KMS-11 (cell line): ENCODE data around the gene GPR156.

Experiments used
- H2AFZ ChIP-seq: fragments of 200-600 bp; sonication (generic); 2 replicates; pipeline ENCODE4 v1.6.1; 2016; ENCODE audit warnings: antibody characterized with exemption, mixed run types, low read depth
- H3K27ac ChIP-seq: fragments of 200-600 bp; sonication (generic); 2 replicates; pipeline ENCODE4 v1.6.1; 2016; ENCODE audit warnings: mild to moderate bottlenecking, mixed run types
- H3K27me3 ChIP-seq: fragments of 200-600 bp; sonication (generic); 2 replicates; pipeline ENCODE4 v1.6.1; 2017; ENCODE audit warnings: mild to moderate bottlenecking, low read depth, mixed run types, moderate library complexity; ENCODE audit not compliant: insufficient read depth
- H3K36me3 ChIP-seq: fragments of 200-600 bp; sonication (generic); 2 replicates; pipeline ENCODE4 v1.6.1; 2017; ENCODE audit warnings: mild to moderate bottlenecking, mixed run types; ENCODE audit not compliant: insufficient read depth
- H3K4me1 ChIP-seq: fragments of 200-600 bp; sonication (generic); 2 replicates; pipeline ENCODE4 v1.6.1; 2016; ENCODE audit warnings: mild to moderate bottlenecking, low read depth, mixed run types; ENCODE audit not compliant: poor library complexity, severe bottlenecking
- H3K4me2 ChIP-seq: fragments of 200-600 bp; sonication (generic); 2 replicates; pipeline ENCODE4 v1.7.0; 2016; ENCODE audit warnings: mild to moderate bottlenecking, mixed run types
- H3K4me3 ChIP-seq: fragments of 200-600 bp; sonication (generic); IDR thresholded peaks from 2 replicates; pipeline ENCODE4 v1.6.1; 2017; ENCODE audit warnings: low read depth, low read length, mixed read lengths; ENCODE audit not compliant: insufficient read depth
- H3K79me2 ChIP-seq: fragments of 200-600 bp; sonication (generic); 2 replicates; pipeline ENCODE4 v1.6.1; 2016; ENCODE audit warnings: low read depth, mixed run types; ENCODE audit not compliant: insufficient read depth
- H3K9ac ChIP-seq: fragments of 200-600 bp; sonication (generic); 2 replicates; pipeline ENCODE4 v1.6.1; 2016; ENCODE audit warnings: mild to moderate bottlenecking, mixed run types
- H4K20me1 ChIP-seq: fragments of 200-600 bp; sonication (generic); 2 replicates; pipeline ENCODE4 v1.6.1; 2016; ENCODE audit warnings: mild to moderate bottlenecking, mixed run types; ENCODE audit not compliant: insufficient read depth
- CTCF ChIP-seq: fragments of 200-600 bp; sonication (generic); conservative IDR thresholded peaks from 2 replicates; pipeline ENCODE4 v1.6.1; 2017; ENCODE audit warnings: low read depth, mild to moderate bottlenecking, antibody characterized with exemption, low read length, moderate library complexity, mixed read lengths

GPR156 gene

DNA sequence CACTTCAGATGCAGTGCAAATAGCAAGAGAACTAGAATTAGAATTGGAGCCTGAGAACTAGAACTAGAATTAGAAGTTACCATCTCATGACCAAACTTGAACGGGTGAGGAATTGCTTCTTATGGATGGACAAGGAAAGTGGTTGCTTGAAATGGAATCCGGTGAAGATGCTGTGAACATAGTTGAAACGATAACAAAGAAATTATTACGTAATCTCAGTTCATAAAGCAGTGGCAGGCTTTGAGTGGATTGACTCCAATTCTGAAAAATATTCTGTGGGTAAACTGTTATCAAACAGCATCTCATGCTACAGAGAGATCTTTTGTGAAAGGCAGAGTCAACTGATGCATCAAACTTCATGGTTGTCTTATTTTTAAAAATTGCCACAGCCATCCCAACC lies 142.8 kb downstream of the GPR156 start:
- no peak for TF ChIP-seq CTCF
- no peak overlapping the region for H3K4me2 ChIP-seq

DNA sequence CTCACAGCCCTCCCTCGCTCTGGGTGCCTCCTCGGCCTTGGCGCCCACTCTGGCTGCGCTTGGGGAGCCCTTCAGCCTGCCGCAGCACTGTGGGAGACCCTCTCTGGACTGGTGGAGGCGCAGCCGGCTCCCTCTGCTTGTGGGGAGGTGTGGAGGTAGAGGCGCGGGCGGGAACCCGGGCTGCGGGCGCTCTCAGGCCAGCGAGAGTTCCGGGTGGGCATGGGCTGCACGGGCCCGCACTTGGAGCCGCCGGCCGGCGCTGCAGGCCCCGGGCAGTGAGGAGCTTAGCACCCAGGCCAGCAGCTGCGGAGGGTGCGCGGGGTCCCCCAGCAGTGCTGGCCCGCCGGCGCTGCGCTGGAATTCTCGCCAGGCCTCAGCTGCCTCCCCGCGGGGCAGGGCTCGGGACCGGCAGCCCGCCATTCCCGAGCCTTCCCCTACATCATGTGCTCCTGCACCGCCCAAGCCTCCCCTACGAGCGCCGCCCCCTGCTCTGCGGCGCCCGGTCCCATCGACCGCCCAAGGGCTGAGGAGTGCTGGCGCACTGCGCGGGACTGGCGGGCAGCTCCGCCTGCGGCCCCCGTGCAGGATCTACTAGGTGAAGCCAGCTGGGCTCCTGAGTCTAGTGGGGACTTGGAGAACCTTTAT lies 144.8 kb downstream of the GPR156 start:
- H3K36me3 ChIP-seq: no peaks in the 10 kb centered on the region
- no peaks in the 10 kb centered on the region for H3K4me1 ChIP-seq
- H3K9ac ChIP-seq: no peak overlapping the region
- H3K79me2 ChIP-seq: no peaks in the 10 kb centered on the region
- H4K20me1 ChIP-seq: no peaks in the 10 kb centered on the region
- no peak for TF ChIP-seq CTCF
- no peak overlapping the region for H2AFZ ChIP-seq
- H3K27me3 ChIP-seq: no peaks in the 10 kb centered on the region
- no peak overlapping the region for H3K4me2 ChIP-seq
- H3K27ac ChIP-seq: no peak overlapping the region
- H3K4me3 ChIP-seq: no peak overlapping the region

More for the DNA sequence above, 142.8 kb downstream of the GPR156 start:
- Histone ChIP-seq H4K20me1 (no peaks in the 10 kb centered on the region), H3K36me3 (no peaks in the 10 kb centered on the region), H3K9ac (no peak overlapping the region), H3K27ac (no peak overlapping the region), H3K4me1 (no peaks in the 10 kb centered on the region), H3K27me3 (no peaks in the 10 kb centered on the region), H3K79me2 (no peaks in the 10 kb centered on the region), H2AFZ (no peak overlapping the region), H3K4me3 (no peak overlapping the region)

DNA sequence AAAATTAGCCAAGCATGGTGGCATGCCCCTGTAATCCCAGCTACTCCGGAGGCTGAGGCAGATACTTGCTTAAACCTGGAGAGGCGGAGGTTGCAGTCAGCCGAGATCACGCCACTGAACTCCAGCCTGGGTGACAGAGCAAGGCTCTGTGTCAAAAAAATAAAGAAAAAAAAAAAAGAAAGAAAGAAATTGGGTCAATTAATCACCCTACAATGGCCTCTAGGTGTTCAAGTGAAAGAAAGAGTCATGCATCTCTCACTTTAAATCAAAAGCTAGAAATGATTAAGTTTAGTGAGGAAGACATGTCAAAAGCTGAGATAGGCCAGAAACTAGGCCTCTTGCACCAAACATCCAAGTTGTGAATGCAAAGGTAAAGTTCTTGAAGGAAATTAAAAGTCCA lies 145.9 kb downstream of the GPR156 start:
- Histone ChIP-seq H3K9ac (no peak overlapping the region), H3K4me2 (no peak overlapping the region), H4K20me1 (no peaks in the 10 kb centered on the region), H3K27ac (no peak overlapping the region), H3K4me3 (no peak overlapping the region), H3K27me3 (no peaks in the 10 kb centered on the region), H3K4me1 (no peaks in the 10 kb centered on the region), H3K79me2 (no peaks in the 10 kb centered on the region), H2AFZ (no peak overlapping the region), H3K36me3 (no peaks in the 10 kb centered on the region)
- TF ChIP-seq CTCF: no peak

DNA sequence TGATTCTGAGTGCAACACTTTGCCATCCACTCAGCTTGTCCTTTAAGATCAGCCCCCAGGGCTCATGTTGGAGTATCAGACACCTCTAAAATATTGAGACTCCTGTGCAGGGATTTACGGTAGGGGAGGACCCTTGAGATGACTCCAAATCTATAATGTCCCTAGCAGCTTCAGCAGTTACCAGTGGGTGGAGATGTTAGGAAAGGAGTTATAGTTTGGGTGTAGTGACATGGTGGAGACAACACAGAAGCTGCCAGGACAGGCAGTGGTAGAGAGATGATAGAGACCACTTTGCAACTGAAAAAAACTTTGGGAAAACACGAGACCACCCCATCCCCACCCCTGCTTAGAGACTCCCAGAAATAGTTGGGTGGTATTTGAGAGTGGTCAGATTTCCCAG lies 147.5 kb downstream of the GPR156 start:
- Histone ChIP-seq H3K9ac (no peak overlapping the region), H3K4me3 (no peak overlapping the region), H2AFZ (no peak overlapping the region), H3K27ac (no peak overlapping the region), H3K79me2 (no peaks in the 10 kb centered on the region), H4K20me1 (no peaks in the 10 kb centered on the region), H3K4me1 (no peaks in the 10 kb centered on the region), H3K4me2 (no peak overlapping the region), H3K27me3 (no peaks in the 10 kb centered on the region), H3K36me3 (no peaks in the 10 kb centered on the region)
- TF ChIP-seq CTCF: no peak
